ENCODE results near the gene AK1.

Gene AK1, protein sequence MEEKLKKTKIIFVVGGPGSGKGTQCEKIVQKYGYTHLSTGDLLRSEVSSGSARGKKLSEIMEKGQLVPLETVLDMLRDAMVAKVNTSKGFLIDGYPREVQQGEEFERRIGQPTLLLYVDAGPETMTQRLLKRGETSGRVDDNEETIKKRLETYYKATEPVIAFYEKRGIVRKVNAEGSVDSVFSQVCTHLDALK

GRCh38 chr9:127877566-127877998 is at the start of gene AK1:
Gene AK1 (minus strand): TSS chr9:127877675. CDS start chr9:127874617, 3,058 bp downstream.
- in situ Hi-C loops (cut with MboI; ENCODE audit: low pct_unique_long_range_greater_than_20kb, low sequenced_read_pairs, unreplicated experiment): no loop called here
- TF ChIP-seq, protein P1, sequence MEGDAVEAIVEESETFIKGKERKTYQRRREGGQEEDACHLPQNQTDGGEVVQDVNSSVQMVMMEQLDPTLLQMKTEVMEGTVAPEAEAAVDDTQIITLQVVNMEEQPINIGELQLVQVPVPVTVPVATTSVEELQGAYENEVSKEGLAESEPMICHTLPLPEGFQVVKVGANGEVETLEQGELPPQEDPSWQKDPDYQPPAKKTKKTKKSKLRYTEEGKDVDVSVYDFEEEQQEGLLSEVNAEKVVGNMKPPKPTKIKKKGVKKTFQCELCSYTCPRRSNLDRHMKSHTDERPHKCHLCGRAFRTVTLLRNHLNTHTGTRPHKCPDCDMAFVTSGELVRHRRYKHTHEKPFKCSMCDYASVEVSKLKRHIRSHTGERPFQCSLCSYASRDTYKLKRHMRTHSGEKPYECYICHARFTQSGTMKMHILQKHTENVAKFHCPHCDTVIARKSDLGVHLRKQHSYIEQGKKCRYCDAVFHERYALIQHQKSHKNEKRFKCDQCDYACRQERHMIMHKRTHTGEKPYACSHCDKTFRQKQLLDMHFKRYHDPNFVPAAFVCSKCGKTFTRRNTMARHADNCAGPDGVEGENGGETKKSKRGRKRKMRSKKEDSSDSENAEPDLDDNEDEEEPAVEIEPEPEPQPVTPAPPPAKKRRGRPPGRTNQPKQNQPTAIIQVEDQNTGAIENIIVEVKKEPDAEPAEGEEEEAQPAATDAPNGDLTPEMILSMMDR (IDR thresholded peaks at IDR 0.05; ENCODE audit: extremely low read depth, insufficient read depth, missing control alignments): no peak
- no peak for DNase-seq (ENCODE audit: low spot score)

DNA sequence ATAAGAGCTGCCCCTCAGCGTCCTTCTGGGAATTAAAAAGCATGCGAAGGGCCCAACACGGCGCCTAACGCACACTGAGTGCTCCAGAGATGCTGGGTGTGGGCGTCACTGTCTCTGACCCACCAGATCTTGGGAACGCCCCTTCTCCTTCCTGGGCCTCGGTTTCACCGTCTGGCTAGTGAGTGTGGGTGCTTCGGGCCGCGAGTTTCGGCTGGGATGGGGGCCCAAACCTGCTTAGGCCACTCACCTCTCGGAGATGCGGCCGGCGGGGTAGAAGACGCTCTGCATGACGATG is 49.4 kb upstream of the AK1 start:
- in situ Hi-C loops (cut with MboI; ENCODE audit: low pct_unique_long_range_greater_than_20kb, low sequenced_read_pairs, unreplicated experiment): no loop called here
- TF ChIP-seq, protein P1 (IDR thresholded peaks at IDR 0.05; ENCODE audit: extremely low read depth, insufficient read depth, missing control alignments): no peak
- no peak for DNase-seq (ENCODE audit: low spot score)

DNA sequence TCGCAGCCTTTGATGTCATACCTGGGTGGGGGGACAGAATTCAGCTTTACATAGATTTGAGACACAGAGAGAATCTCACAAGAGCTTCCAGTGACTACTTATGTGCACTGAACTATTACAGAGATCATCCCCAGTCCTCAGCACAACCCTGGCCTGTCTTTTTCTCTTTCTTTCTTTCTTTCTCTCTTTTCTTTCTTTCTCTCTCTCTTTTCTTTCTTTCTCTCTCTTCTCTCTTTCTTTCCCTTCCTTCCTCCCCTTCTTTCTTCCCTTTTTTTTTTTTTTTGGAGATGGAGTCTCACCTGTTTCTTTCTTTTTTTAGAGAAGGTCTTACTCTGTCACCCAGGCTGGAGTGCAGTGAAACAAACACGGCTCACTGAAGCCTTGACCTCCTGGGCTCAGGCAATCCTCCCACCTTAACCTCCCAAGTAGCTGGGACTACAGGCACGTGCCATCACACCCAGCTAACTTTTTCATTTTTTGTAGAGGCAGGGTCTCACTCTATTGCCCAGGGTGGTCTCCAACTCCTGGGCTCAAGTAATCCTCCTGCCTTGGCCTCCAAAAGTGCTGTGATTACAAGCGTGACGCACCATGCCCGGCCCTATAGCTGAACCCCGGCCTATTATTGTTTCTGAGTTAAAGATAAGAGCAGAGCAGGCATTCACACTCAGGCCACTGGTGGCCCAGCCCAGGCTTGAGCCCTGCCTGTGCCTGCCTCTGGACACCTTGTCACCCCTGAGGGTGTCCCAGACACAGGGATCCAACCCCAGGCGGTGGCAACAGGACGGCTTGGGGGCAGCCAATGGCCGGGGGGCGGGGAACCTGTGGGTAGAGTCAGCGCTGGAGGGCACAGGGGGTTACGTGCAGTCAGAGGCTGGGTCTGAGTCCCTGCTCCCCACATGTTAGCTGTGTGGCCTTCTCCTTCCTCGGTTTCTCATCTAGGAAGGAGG is 48.8 kb upstream of the AK1 start:
- no peak for DNase-seq (ENCODE audit: low spot score)
- TF ChIP-seq, protein P1 (IDR thresholded peaks at IDR 0.05; ENCODE audit: extremely low read depth, insufficient read depth, missing control alignments): no peak
- in situ Hi-C loops (cut with MboI; ENCODE audit: low pct_unique_long_range_greater_than_20kb, low sequenced_read_pairs, unreplicated experiment): no loop called here

GRCh38 chr9:127924736-127925444 is 47.4 kb upstream of the AK1 start:
- TF ChIP-seq, protein P1 (IDR thresholded peaks at IDR 0.05; ENCODE audit: extremely low read depth, insufficient read depth, missing control alignments): no peak
- no peak for DNase-seq (ENCODE audit: low spot score)
- in situ Hi-C loops (cut with MboI; ENCODE audit: low pct_unique_long_range_greater_than_20kb, low sequenced_read_pairs, unreplicated experiment): loop anchor here (25.0 kb wide), 1 partner anchor 338 kb away; no protein-coding TSS in a partner anchor

DNA sequence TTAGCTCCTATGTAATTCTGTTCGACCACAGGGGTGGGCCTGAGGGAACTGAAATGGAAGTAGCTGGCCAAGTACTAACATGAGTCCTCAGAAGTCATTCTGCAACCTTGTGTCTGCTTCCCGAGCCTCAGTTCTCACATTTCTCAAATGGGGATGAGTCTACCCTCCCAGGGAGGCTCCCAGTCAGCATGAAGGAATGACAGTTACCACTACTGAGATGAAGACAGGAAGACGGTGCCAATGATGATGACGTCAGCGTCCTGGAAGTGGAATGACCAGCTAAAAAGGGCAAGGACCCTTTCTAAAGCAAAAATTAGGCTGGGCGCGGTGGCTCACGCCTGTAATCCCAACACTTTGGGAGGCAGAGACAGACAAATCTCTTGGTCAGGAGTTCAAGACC is 46.3 kb upstream of the AK1 start:
- DNase-seq (ENCODE audit: low spot score): no peak
- in situ Hi-C loops (cut with MboI; ENCODE audit: low pct_unique_long_range_greater_than_20kb, low sequenced_read_pairs, unreplicated experiment): loop anchor here (25.0 kb wide), 1 partner anchor 336 kb away; no protein-coding TSS in a partner anchor
- TF ChIP-seq, protein P1 (IDR thresholded peaks at IDR 0.05; ENCODE audit: extremely low read depth, insufficient read depth, missing control alignments): no peak

DNA sequence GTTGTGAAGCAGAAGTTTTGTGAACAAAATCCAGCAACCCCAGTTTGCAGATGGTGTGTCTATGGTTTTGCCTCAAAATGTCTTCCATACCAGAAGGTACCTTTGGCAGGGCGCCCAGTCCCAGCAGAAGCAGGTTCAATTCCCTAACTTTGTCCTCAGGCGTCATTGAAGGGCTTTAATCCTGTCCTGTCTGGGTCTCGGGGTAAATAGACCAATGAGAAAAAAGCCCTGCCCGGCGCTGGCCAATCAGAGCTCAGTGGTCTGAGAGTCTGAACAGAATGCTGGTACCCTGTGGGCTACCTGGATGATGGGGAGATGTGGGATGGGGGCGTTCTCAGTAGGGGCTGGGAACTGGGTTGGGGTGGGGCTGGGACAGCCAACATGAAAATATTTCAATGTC is 45.6 kb upstream of the AK1 start:
- TF ChIP-seq, protein P1 (IDR thresholded peaks at IDR 0.05; ENCODE audit: extremely low read depth, insufficient read depth, missing control alignments): no peak
- in situ Hi-C loops (cut with MboI; ENCODE audit: low pct_unique_long_range_greater_than_20kb, low sequenced_read_pairs, unreplicated experiment): loop anchor here (25.0 kb wide), 1 partner anchor 336 kb away; no protein-coding TSS in a partner anchor
- no peak for DNase-seq (ENCODE audit: low spot score)
